ENCODE results near the gene ZNF766.
"Not testable (repeated sequence)": the region's sequence is repeated elsewhere in the genome, so short reads cannot be mapped to it uniquely, and the experiment has no call there.

The ZNF766 gene

GRCh38 chr19:52296773-52297600, 27.6 kb downstream of the ZNF766 start, which contains the start of gene ZNF480:
Gene ZNF480, plus strand, starts transcription at chr19:52297169. Its CDS starts 3,244 bp downstream, at chr19:52300413.
- DNase-seq (ENCODE audit: insufficient read length, low spot score) (peak; percentile 44), FAIRE-seq (no peak)
- TF ChIP-seq PAX5 (IDR thresholded peaks at IDR 0.05; ENCODE audit: insufficient read depth, low read length, severe bottlenecking) (no peak), SPI1 (IDR thresholded peaks at IDR 0.05; ENCODE audit: low read depth, low read length) (no peak), POLR2A (IDR thresholded peaks at IDR 0.05; ENCODE audit: low read depth, low read length) (peak; percentile 63), POLR2AphosphoS5 (IDR thresholded peaks at IDR 0.05; ENCODE audit: low read depth, low read length) (peak; percentile 67), TAF1 (IDR thresholded peaks at IDR 0.05; ENCODE audit: low read depth, low read length) (peak; percentile 49)

DNA sequence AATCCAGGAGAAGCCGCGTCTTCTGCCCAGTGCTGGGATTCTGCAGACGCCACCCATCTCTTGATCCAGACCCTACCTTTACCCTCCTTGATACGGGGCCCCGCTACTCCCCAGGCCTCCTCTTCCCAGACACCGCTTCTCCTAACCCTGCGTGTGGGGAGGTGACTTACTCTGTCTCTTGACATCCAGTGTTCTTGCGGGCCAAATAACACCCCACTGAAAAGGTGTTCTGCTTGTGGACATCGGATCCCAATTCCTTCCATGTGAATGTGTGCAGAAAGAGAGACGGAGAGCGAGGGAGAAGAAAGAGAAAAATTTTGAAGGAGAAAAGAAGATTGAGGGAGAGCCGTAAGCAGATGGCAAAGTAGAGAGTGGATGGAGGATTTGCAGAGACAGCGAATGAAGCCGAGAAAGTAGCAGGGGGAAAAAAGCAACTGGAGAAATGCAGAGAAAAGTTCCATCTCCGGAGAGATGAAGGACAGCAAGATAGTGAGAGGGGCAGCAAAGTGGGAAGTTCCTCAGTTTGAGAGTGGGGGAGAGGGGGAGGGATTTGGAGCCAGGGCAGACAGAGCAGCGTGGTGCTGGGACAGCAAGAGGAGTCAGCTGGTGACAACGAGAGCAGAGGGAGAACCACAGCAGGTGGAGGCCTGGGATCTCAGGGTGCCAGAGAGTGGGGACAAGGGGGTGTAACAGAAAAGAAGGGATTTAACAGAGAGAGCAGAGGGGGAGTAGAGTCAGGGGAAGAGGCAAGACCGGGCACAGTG, 28.4 kb downstream of the ZNF766 start:
- DNase-seq (ENCODE audit: insufficient read length, low spot score) (no peak), FAIRE-seq (no peak)
- TF ChIP-seq POU2F2 (IDR thresholded peaks at IDR 0.05; ENCODE audit: low read depth, low read length) (no peak), SPI1 (IDR thresholded peaks at IDR 0.05; ENCODE audit: low read depth, low read length) (no peak), PAX5 (IDR thresholded peaks at IDR 0.05; ENCODE audit: insufficient read depth, low read length, severe bottlenecking) (no peak), POLR2A (IDR thresholded peaks at IDR 0.05; ENCODE audit: low read depth, low read length) (no peak), TAF1 (IDR thresholded peaks at IDR 0.05; ENCODE audit: low read depth, low read length) (no peak), POLR2AphosphoS5 (IDR thresholded peaks at IDR 0.05; ENCODE audit: low read depth, low read length) (no peak)

GRCh38 chr19:52307275-52307674, 37.9 kb downstream of the ZNF766 start:
- DNase-seq (ENCODE audit: insufficient read length, low spot score) (no peak), FAIRE-seq (no peak)
- TF ChIP-seq TAF1 (IDR thresholded peaks at IDR 0.05; ENCODE audit: low read depth, low read length): no peak
- no peak for TF ChIP-seq POU2F2 (IDR thresholded peaks at IDR 0.05; ENCODE audit: low read depth, low read length)
- no peak for TF ChIP-seq SPI1 (IDR thresholded peaks at IDR 0.05; ENCODE audit: low read depth, low read length)
- no peak for TF ChIP-seq POLR2AphosphoS5 (IDR thresholded peaks at IDR 0.05; ENCODE audit: low read depth, low read length)
- no peak for TF ChIP-seq PAX5 (IDR thresholded peaks at IDR 0.05; ENCODE audit: insufficient read depth, low read length, severe bottlenecking)
- TF ChIP-seq POLR2A (IDR thresholded peaks at IDR 0.05; ENCODE audit: low read depth, low read length): no peak

- DNase-seq (ENCODE audit: insufficient read length, low spot score) (no peak), FAIRE-seq (peak; percentile 9)
- TF ChIP-seq POLR2AphosphoS5 (IDR thresholded peaks at IDR 0.05; ENCODE audit: low read depth, low read length) (no peak), POU2F2 (IDR thresholded peaks at IDR 0.05; ENCODE audit: low read depth, low read length) (no peak), SPI1 (IDR thresholded peaks at IDR 0.05; ENCODE audit: low read depth, low read length) (no peak), PAX5 (IDR thresholded peaks at IDR 0.05; ENCODE audit: insufficient read depth, low read length, severe bottlenecking) (no peak), POLR2A (IDR thresholded peaks at IDR 0.05; ENCODE audit: low read depth, low read length) (no peak), TAF1 (IDR thresholded peaks at IDR 0.05; ENCODE audit: low read depth, low read length) (no peak)
Measured at GRCh38 chr19:52322429-52322828, 53.0 kb downstream of the ZNF766 start.

GRCh38 chr19:52331757-52332156, 62.4 kb downstream of the ZNF766 start:
- TF ChIP-seq POLR2A (IDR thresholded peaks at IDR 0.05; ENCODE audit: low read depth, low read length): no peak
- TF ChIP-seq SPI1 (IDR thresholded peaks at IDR 0.05; ENCODE audit: low read depth, low read length): no peak
- TF ChIP-seq POLR2AphosphoS5 (IDR thresholded peaks at IDR 0.05; ENCODE audit: low read depth, low read length): no peak
- no peak for TF ChIP-seq PAX5 (IDR thresholded peaks at IDR 0.05; ENCODE audit: insufficient read depth, low read length, severe bottlenecking)
- no peak for TF ChIP-seq TAF1 (IDR thresholded peaks at IDR 0.05; ENCODE audit: low read depth, low read length)
- TF ChIP-seq POU2F2 (IDR thresholded peaks at IDR 0.05; ENCODE audit: low read depth, low read length): no peak
- DNase-seq (ENCODE audit: insufficient read length, low spot score): no peak
- no peak for FAIRE-seq

DNA sequence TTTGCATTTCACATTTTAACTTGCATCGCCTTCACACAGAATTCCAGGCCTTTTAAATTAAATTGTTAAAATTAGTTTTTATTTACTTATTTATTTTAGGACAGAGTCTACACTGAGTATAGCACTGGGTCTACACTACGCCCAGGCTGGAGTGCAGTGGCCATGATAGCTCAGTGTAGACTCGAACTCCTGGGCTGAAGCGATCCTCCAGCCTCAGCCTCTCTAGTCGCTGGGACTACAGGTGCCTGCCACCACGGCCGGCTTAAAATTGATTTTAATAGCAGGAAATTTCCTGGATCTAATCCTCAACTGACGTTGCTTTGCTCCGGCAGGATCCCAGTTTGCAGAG, 66.4 kb downstream of the ZNF766 start:
- DNase-seq (ENCODE audit: insufficient read length, low spot score): no peak
- FAIRE-seq: no peak
- TF ChIP-seq TAF1 (IDR thresholded peaks at IDR 0.05; ENCODE audit: low read depth, low read length): no peak
- TF ChIP-seq POU2F2 (IDR thresholded peaks at IDR 0.05; ENCODE audit: low read depth, low read length): no peak
- no peak for TF ChIP-seq SPI1 (IDR thresholded peaks at IDR 0.05; ENCODE audit: low read depth, low read length)
- TF ChIP-seq POLR2A (IDR thresholded peaks at IDR 0.05; ENCODE audit: low read depth, low read length): no peak
- TF ChIP-seq POLR2AphosphoS5 (IDR thresholded peaks at IDR 0.05; ENCODE audit: low read depth, low read length): no peak
- no peak for TF ChIP-seq PAX5 (IDR thresholded peaks at IDR 0.05; ENCODE audit: insufficient read depth, low read length, severe bottlenecking)

- DNase-seq (ENCODE audit: insufficient read length, low spot score) (peak; percentile 71), FAIRE-seq (peak; percentile 92)
- TF ChIP-seq TAF1 (IDR thresholded peaks at IDR 0.05; ENCODE audit: low read depth, low read length): peak; percentile 66; the same call in 1 of the 2 replicates
- TF ChIP-seq POU2F2 (IDR thresholded peaks at IDR 0.05; ENCODE audit: low read depth, low read length): peak; percentile 67; the same call in 1 of the 2 replicates
- peak; percentile 57; the same call in 1 of the 2 replicates for TF ChIP-seq POLR2A (IDR thresholded peaks at IDR 0.05; ENCODE audit: low read depth, low read length)
- TF ChIP-seq POLR2AphosphoS5 (IDR thresholded peaks at IDR 0.05; ENCODE audit: low read depth, low read length): peak; percentile 79; the same call in 1 of the 2 replicates
- no peak for TF ChIP-seq SPI1 (IDR thresholded peaks at IDR 0.05; ENCODE audit: low read depth, low read length)
- TF ChIP-seq PAX5 (IDR thresholded peaks at IDR 0.05; ENCODE audit: insufficient read depth, low read length, severe bottlenecking): no peak
Measured at GRCh38 chr19:52336117-52336790, 66.9 kb downstream of the ZNF766 start, which contains the start of gene ZNF610. Gene ZNF610, plus strand, starts transcription at chr19:52336243. Its CDS starts 12,930 bp downstream, at chr19:52349173.

GRCh38 chr19:52336791-52337381, 67.5 kb downstream of the ZNF766 start:
- no peak for TF ChIP-seq POLR2A (IDR thresholded peaks at IDR 0.05; ENCODE audit: low read depth, low read length)
- no peak for TF ChIP-seq PAX5 (IDR thresholded peaks at IDR 0.05; ENCODE audit: insufficient read depth, low read length, severe bottlenecking)
- FAIRE-seq: no peak
- no peak for DNase-seq (ENCODE audit: insufficient read length, low spot score)

- FAIRE-seq; DNase-seq (ENCODE audit: insufficient read length, low spot score): not testable (repeated sequence)
Measured at GRCh38 chr19:52339022-52339421, 69.6 kb downstream of the ZNF766 start.

Data from GM12891 (cell line).